GM18526 (cell line): ENCODE data around the gene HSP90AB1.

Source experiments
- POLR2A ChIP-seq: IDR thresholded peaks from 3 replicates; pipeline ENCODE4 v1.6.1; 2011; ENCODE audit not compliant: insufficient read length; ENCODE audit errors: extremely low read depth

Gene HSP90AB1

GRCh38 chr6:44219053-44219814 is 27.7 kb upstream of the HSP90AB1 start:
- peak; percentile 68 for TF ChIP-seq POLR2A

- TF ChIP-seq POLR2A, result no peak
Measured at GRCh38 chr6:44219815-44220784, 26.8 kb upstream of the HSP90AB1 start.

DNA sequence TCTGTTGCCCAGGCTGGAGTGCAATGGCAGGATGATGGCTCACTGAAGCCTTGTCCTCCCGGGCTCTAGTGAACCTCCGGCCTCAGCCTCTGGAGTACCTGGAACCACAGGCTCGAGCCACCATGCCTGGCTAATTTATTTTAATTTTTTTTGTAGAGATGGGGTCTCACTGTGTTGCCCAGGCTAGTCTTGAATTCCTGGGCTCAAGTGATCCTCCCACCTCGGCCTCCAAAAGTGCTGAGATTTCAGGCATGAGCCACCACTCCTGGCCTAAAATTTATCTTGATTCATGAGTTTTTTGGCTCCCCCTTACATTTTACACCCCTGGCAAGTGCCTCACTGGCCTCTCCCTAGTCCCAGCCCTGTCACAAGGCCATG is 26.0 kb upstream of the HSP90AB1 start:
- TF ChIP-seq POLR2A, result no peak

DNA sequence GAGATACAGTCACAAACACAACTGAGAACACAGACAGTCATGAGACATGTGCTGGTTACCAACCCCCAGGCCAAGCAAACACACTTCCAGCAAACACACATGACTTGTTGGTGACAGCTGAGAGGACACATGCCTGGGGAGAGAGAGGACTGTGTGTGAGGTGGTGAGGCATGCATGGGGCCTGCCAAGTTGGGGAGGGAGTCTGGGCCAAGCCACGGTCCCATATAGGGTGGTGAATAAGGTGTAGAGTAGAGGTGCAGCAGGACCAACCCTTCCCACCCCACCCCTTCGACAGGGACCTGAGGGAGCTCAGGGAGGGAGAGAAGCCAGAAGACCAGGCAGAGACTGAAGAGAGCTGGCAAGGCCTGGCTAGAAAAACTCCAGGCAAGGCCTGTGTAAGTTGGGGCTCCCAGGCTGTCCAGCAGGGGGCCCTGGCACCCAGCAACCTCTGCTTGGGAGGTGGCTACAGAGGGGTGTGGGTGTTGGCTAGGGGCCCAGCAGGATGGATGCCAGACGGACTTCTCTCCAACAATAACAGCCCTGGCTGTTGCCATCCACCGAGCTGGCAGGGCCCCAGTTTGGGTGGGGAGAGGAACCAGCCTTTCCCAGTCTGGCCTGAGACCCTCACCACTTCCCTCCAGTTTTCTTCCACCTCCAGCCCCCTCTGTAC is 25.5 kb upstream of the HSP90AB1 start:
- no peak for TF ChIP-seq POLR2A

- no peak for TF ChIP-seq POLR2A
Measured at GRCh38 chr6:44221961-44222335, 25.0 kb upstream of the HSP90AB1 start.

DNA sequence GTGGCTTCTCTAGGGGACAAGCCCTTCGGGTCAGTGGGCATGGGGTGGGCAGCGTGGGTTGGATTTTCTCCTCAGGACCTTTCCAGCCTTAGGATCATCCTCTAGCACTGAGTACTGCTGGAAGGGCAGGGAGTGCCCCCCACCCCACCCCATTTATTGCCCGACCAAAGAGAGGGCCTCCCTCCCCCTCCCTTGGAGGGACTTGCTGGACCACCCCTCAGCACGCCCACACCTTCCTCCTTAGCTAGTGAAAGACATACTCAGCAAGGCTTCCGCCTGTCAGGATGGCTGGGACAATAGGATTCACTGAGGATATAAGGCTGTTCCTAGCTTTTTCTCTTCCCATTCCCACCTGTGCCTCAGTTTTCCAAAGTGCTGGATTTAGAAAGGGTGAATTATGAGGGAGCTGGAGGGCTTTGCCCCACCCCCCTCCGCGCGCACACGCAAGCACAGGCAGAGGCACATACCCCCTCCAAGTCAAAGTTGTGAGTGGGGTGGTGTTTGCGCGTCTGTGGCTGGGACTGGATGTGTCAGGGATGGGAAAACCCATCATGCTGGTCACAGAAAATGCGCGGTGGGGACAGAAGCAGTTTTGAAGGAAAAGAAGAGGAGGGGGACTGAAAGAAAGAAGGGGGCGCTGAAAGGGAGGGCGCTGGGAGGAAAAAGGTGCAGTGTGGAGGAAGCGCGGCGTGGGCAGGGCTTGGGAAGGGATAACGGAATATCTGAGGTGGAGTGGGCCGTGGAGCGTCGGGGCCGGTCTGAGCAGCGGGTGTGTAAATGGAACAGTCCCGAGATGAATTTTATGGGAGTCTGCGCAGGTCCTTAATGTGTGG is 24.2 kb upstream of the HSP90AB1 start:
- TF ChIP-seq POLR2A, result no peak

DNA sequence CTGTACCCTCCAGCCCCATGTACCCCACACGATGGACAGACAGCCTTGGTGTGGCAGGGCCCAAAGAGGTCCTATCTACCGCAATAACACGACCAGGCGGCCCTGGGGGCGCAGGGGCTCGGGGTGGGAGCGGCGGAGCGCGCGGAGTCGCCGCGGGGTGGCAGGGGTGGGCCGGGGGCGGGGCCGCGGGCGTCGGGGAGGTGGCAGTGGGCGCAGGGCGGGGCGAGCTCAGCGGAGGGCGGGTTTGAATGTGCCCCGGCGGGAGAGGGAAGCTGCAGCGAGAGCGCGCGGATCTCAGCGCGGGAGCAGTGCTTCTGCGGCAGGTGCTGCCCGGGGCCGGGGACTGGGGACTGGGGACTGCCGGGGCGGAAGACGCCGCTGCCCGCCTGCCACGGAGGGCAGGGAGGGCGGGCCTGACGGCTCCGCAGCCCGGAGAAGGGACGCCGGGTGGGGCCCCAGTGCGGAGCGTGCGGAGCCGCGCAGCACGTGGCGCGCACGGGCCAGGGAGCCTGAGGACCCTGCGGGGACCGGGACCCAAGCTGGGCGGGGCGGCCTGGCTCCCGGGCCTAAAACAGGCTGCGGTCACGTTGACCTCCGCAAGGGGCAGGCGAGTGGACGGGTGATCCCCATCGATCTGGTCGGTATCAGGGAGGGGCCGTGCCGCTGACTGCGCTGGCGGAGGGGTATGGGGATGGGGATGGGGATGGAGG is 23.4 kb upstream of the HSP90AB1 start, which contains the start of gene SLC29A1:
Gene SLC29A1 (plus strand): TSS at position 277 of the 710 bp plus-strand sequence. CDS start 3,719 bp downstream, outside the sequence.
- TF ChIP-seq POLR2A, result peak; percentile 78

DNA sequence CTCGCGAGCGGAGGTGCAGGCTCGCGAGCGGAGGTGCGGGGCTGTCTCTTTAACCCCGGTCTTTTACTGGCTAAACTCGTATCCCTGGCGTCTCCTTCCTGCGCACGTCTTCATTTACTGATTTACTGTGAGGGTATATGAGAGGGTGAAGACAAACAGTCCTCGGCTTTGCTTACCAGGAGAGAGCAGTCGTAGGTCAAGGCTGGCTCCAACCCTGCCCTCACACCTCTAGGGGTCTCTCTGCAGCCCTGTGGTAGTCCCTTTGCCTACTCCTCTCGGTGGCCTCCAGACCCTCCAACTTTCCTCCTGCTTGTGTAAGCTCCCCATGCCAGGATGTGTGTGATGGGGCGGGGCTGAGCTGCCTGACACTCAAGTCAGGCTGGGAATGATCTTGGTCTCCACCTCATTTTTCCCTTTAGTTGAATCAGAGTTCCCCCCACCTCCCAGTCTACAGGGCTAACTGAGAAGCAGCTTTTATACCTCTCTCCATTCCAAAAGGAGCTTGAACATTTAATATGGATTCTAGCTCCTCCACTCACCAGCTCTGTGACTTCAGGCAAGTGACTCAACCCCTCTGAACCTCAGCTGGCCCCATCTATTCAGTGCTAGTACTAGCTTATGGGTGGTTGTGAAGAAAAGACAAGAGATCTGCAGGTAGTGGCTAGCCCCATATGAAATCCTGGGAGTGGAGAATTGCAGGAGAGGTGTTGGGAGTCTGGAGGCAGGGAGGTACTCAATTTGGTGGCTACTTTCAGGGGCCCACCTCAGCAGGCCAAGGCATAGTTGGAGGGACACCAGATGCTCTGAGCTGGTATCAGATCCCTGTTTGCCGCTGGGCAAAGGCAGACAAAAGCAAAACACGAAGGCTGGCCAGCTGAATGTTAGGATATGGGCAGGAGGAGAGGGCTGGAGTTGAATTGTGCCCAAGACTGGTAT is 22.6 kb upstream of the HSP90AB1 start:
- TF ChIP-seq POLR2A, result no peak

GRCh38 chr6:44224965-44225305 is 22.0 kb upstream of the HSP90AB1 start:
- no peak for TF ChIP-seq POLR2A

GRCh38 chr6:44225579-44226325 is 21.1 kb upstream of the HSP90AB1 start:
- TF ChIP-seq POLR2A, result no peak

GRCh38 chr6:44226368-44227147 is 20.3 kb upstream of the HSP90AB1 start:
- no peak for TF ChIP-seq POLR2A
